HG03108 (cell line): Measurements from ENCODE around the gene DDX31.

Experiments
- ATAC-seq: cut with Tn5 transposase; IDR thresholded peaks from one replicate; pipeline ENCODE4 v1.9.1; 2021; ENCODE audit warnings: moderate library complexity; ENCODE audit not compliant: unreplicated experiment

DDX31 gene

GRCh38 chr9:132551556-132551955, 118.2 kb downstream of the DDX31 start:
- no peak for ATAC-seq

- no peak for ATAC-seq
Measured at GRCh38 chr9:132548751-132549640, 120.8 kb downstream of the DDX31 start.

GRCh38 chr9:132547976-132548730, 121.6 kb downstream of the DDX31 start:
- no peak for ATAC-seq

DNA sequence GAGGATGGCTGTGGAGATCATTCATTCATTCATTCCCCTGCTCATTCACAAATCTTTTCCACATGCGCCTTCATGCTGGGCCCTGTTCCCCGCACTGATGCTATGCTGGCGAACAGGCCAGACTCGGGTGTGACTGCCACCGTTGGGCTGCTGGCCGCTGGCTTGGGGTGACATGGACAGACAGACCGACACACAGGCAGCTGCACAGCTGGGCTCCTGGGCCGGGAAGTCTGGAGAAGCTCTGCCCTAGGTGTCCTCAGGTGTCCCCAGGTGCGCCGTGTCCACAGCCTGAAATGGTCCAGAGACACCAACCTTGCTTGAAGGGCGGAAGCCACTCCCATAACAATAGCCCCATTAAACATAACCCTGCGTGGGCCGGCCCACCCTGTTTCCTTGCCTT, 122.3 kb downstream of the DDX31 start:
- no peak for ATAC-seq

GRCh38 chr9:132547052-132547431, 122.7 kb downstream of the DDX31 start:
- ATAC-seq, result no peak

- no peak for ATAC-seq
Measured at GRCh38 chr9:132546148-132547051, 123.4 kb downstream of the DDX31 start.

GRCh38 chr9:132545578-132545977, 124.2 kb downstream of the DDX31 start:
- ATAC-seq, result no peak

DNA sequence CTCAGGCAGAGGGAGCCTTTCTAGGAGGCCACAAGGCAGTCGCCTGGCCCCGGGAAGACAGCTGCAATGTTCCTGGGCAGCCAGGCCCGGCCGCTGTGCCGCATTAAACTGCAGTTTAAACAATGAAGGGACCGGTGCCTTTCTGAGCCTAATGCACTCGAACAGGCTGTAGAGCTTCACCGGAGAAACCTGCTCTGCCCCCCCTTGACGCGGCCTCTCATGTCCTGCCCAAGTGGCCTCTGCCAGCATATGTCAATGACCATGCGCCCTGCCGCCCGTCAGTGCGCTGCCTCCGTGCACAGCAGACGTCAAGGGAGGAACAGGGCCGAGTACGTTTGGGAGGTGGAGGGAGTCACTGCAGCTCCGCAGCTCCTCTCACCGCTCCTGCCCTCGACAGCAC, 125.8 kb downstream of the DDX31 start:
- no peak for ATAC-seq

- no peak for ATAC-seq
Measured at GRCh38 chr9:132543251-132543650, 126.5 kb downstream of the DDX31 start.
